HG02763 (cell line): ENCODE results near the gene ALG9.

Source experiments
- ATAC-seq: cut with Tn5 transposase; IDR thresholded peaks from one replicate; pipeline ENCODE4 v1.9.1; 2021; ENCODE audit warnings: mild to moderate bottlenecking, moderate library complexity; ENCODE audit not compliant: unreplicated experiment

ALG9 gene, protein sequence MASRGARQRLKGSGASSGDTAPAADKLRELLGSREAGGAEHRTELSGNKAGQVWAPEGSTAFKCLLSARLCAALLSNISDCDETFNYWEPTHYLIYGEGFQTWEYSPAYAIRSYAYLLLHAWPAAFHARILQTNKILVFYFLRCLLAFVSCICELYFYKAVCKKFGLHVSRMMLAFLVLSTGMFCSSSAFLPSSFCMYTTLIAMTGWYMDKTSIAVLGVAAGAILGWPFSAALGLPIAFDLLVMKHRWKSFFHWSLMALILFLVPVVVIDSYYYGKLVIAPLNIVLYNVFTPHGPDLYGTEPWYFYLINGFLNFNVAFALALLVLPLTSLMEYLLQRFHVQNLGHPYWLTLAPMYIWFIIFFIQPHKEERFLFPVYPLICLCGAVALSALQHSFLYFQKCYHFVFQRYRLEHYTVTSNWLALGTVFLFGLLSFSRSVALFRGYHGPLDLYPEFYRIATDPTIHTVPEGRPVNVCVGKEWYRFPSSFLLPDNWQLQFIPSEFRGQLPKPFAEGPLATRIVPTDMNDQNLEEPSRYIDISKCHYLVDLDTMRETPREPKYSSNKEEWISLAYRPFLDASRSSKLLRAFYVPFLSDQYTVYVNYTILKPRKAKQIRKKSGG

DNA sequence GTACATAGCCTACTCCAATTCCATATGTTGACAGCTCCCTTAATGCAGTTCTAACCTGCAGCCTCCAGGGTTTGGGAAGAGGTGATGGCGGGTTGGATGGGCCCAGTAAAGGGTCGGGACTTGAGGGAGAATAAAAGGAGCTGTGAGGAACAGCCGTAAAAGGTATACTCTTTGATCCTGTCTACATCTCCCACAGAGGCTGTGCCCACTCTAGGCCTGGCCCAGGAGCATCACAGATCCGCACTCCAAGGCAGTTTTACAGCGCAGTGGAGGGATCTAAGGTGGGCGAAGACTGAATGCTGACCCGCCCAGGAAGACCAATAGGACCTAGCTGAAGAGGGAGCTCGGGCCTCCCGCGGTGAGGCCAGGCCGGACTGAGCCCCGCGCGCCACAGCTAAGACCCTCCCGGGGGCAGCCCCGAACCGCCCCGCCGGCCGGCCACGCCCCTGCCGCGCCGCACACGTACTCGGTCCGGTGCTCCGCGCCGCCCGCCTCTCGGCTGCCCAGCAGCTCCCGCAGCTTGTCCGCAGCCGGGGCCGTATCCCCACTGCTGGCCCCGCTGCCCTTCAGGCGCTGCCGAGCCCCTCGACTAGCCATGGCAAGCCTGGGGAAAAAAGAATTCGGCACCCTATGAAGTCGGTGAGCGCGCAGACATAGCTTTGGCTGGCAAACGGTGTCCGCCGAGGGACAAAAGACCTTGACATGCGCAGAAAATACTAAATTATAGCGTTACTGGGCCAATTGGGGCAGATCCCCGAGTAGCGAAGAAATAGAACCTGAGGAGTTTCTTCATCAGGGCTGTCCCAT lies at the start of gene ALG9:
ALG9 (minus strand) TSS at position 696 of the 807 bp plus-strand sequence; CDS start at position 597, 99 bp downstream.
- ATAC-seq, result peak; percentile 91

DNA sequence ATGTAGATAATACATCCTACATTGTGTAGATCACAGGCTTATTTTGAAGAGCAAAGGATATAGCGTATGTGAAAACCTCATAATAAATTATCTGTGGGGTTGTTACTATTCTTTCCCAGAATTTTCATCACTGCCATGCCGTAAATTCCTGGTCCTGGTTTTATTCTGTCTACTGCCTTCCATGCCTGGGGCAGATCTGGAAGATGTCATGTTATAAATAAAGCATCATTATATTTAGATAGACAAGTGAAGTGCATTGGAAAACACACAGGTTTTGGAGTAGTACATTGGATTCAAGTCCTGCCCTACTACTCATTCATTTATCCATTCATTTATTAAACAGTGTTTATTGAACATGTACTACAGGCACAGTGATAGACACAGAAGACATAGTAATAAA lies 49.5 kb upstream of the ALG9 start:
- no peak for ATAC-seq

GRCh38 chr11:111918390-111919256 lies 47.2 kb upstream of the ALG9 start, which contains the start of gene C11orf52:
TSS of gene C11orf52 (plus strand) at chr11:111918913. CDS start at chr11:111918973, 60 bp downstream.
- no peak for ATAC-seq

DNA sequence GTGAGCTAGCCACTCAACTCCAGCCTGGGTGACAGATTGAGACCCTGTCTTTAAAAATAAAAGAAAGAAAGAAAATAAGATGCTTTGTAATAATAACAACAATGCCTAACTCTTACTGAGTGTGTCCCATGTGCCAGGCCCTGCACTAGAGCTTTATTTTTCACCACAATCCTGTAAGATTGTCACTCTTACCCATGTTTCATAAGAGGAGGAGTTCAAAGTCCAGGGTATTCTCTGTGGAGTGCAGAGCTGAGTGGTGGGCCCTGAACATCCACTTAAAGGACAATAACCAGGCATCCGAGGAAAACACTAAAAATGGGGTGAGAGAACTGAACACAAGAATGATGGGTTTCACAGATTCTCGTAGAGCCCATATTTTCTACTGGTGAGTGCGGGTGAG lies 46.4 kb upstream of the ALG9 start:
- ATAC-seq, result no peak

- ATAC-seq, result no peak
Measured at GRCh38 chr11:111917312-111917711, 45.9 kb upstream of the ALG9 start.

GRCh38 chr11:111916768-111917167 lies 45.4 kb upstream of the ALG9 start:
- no peak for ATAC-seq

DNA sequence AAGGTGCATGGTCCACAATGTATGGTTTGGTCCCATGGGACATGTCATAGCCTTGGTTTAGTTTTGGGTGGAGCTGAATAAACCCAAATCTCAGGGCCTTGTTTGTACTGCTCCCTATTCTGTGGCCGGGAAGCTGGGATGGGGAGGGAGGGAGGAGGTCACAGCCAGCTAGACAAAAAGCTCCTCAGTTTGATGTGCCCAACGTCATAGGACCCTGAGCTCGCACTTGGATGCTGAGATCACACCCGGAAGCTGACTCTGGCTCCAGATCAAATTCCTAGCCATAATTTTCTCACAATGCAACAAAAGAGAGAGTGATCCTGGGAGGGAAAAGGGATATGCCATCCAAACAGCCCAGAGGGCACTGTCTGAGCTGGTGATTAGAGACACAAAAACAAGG lies 42.6 kb upstream of the ALG9 start:
- ATAC-seq, result no peak

DNA sequence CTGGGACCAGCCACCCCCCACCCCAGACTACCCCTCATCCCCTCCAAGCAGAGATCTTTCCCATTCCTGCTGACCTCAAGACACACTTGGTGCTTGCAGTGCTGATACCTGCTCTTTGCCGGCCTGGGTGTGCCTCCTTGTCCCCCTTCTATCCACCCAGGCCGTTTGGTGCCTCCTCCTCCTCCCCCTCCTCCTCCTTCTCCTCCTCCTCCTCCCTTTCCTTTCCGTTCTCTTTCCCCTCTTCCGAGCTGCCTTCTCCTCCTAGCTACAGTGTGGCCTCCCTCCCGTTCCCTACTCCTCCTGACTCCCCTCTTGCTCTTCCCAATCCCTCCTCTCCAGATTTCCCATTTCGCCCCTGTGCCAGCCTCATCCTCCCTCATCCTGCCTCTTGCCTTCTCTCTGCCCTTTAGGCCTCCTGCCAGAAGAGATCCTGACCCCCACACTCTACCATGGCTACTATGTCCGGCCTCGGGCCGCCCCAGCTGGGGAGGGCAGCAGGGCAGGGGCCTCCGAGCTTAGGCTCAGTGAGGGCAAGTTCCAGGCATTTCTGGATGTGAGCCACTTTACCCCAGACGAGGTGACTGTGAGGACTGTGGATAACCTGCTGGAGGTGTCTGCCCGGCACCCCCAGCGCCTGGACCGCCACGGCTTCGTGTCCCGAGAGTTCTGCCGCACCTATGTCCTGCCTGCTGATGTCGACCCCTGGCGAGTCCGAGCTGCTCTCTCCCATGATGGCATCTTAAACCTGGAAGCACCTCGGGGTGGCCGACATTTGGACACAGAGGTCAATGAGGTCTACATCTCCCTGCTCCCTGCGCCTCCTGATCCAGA lies 41.9 kb upstream of the ALG9 start:
- no peak for ATAC-seq

DNA sequence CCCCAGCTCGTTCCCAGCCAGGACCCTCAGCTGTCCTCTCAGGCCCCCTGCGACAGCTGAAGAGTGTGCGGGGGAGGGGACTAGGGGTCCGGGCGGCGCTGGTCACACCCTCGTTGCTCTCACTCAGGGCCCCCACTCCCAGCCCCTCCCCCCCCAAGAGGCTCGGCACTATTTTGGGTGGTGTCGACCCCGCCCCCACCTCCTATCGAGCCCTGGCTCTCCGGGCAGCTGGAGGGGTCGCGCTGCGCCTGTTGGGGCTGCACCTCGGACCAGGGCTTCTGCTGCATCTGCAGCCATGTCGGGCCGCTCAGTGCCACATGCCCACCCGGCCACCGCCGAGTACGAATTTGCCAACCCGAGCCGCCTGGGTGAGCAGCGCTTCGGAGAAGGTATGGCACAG lies 41.2 kb upstream of the ALG9 start, which contains the start of gene HSPB2:
HSPB2 (plus strand) TSS at position 200 of the 400 bp plus-strand sequence; CDS start at position 296, 96 bp downstream.
- ATAC-seq, result no peak

GRCh38 chr11:111911563-111912401 lies 40.4 kb upstream of the ALG9 start, which contains the start of gene CRYAB:
TSS of gene CRYAB (minus strand) at chr11:111911770. CDS start at chr11:111911724, 46 bp downstream.
- no peak for ATAC-seq

- ATAC-seq, result no peak
Measured at GRCh38 chr11:111910676-111911562, 39.5 kb upstream of the ALG9 start.

DNA sequence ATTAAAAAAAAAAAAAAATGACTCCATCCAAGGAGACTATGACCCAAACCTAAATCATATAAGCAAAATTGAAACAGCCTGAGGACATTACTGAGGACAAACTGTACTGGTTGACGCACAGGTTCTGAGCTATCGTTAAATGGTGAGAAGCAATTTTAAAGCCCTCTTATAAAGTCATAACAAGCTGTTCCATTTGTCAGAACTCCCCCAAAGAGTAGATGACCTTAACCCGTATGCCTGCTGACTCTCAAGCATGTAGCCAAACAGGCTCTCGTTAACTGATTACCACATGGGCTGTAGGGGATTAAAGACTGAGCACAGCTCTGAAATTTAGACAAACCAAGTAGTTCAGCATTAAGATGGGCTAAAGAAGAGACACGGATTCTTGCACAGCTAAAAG lies 38.0 kb upstream of the ALG9 start:
- no peak for ATAC-seq

DNA sequence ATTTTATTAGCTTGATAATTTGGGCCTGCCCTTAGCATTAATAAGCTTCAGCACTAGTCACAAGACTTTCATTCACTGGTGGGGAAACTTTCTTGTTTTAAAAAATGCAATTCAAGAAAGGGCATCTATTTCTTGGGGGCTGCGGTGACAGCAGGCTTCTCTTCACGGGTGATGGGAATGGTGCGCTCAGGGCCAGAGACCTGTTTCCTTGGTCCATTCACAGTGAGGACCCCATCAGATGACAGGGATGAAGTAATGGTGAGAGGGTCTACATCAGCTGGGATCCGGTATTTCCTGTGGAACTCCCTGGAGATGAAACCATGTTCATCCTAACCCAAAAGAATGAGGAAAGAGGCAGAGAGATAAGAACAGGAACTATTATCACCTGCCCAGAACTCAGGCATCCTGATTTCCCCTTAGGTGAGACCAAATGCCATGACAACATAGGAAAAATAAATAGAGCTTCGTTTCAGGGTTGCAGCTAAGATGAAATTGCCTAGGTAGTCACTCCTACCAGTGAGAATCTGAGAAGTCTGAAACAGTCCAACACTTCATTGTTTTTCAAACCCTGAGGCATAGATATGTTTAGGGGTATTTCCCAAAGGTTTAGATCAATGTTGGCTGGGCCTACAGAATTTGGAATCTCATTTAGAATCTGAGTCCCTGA lies 37.4 kb upstream of the ALG9 start:
- ATAC-seq, result no peak

GRCh38 chr11:111906680-111907079 lies 35.3 kb upstream of the ALG9 start:
- no peak for ATAC-seq

- ATAC-seq, result no peak
Measured at GRCh38 chr11:111905411-111905810, 34.0 kb upstream of the ALG9 start.

DNA sequence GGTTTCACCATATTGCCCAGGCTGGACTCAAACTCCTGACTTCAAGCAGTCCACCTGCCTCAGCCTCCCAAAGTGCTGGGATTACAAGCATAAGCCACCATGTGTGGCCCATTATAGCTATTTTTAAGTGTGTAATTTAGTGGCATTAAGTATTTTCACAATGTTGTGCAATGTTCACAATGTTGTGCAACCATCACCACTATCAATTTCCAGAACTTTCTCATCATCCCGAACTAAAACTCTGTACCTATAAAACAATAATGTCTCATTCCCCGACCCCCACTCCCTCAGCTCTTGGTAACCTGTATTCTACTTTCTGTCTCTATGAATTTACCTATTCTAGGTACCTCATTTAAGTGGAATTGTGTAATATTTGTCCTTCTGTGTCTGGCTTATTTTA lies 15.5 kb upstream of the ALG9 start:
- no peak for ATAC-seq

- ATAC-seq, result no peak
Measured at GRCh38 chr11:111886032-111886431, 14.7 kb upstream of the ALG9 start.
